KBM-7 (cell line): Measurements from ENCODE around the gene NSMCE1.
A peak's percentile ranks its signal among the peaks of the same experiment; 100 is the strongest.
"Not testable (repeated sequence)": the region's sequence is repeated elsewhere in the genome, so short reads cannot be mapped to it uniquely, and the experiment has no call there.

Source experiments
- DNase-seq: peaks from one replicate; pipeline ENCODE4 v3.0.0-alpha.2; 2015
- in situ Hi-C: fragments of 300-500 bp; cut with MboI; formaldehyde crosslinking; loops from 2 replicates; pipeline ENCODE4 v1.14.3; 2020; ENCODE audit warnings: low sequenced_read_pairs, low pct_unique_long_range_greater_than_20kb, mixed read lengths

NSMCE1 gene

DNA sequence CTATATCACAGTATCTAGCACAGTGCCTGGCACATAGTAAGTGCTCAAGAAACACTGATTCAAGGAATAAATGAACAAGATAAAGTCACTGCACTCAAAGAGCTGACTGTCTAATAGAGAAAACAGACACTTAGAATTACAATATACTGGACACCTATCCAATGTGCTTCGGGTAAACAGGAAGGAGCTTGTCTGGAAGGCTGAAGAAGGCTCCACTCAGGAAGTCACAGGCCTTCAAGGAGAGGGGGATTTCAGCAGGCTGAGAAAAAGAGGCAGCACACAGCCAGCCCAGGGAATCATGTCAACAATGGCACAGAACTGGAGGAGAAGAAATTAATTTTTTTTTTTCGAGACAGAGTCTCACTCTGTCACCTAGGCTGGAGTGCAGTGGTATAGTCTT is 35.5 kb upstream of the NSMCE1 start:
- in situ Hi-C loops, result no loop called here
- DNase-seq, result no peak

DNA sequence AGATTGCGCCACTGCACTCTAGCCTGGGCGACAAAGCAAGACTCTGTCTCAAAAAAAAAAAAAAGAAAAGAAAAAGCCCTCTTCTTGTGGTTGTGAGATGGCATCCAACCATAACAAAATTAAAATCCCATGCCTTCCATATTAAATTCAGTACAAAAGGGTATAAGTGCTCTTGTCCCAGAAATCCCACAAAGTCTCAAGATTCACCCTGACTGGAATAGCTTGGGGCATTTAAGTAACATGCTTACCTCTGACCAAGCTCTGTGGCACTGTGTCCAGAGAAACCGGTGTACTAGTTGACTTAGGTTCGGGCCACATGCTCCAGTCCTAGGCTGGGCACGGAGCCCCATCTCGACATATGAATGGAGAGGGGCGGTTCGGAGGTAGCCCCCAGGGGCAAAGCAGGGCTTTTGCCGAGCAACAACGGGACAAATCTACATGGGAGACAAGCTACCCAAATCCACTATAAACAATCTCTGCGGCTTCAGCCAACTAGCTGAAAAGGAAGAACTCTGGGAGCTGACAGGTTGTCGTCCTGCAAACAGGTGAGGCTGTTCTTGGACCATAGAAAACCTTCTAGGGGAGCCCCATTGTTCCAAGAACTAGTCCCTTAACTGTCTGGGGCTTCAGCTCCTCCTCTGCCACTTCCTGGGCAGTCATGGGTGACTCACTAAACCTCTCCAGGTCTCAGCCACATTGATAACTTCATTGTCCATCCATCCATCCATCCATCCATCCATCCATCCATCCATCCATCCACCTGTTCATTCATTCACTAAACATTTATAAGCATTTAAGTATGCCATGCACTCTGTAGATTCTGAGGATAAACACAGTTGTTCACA is 34.9 kb upstream of the NSMCE1 start:
- in situ Hi-C loops, result no loop called here
- DNase-seq, result no peak

DNA sequence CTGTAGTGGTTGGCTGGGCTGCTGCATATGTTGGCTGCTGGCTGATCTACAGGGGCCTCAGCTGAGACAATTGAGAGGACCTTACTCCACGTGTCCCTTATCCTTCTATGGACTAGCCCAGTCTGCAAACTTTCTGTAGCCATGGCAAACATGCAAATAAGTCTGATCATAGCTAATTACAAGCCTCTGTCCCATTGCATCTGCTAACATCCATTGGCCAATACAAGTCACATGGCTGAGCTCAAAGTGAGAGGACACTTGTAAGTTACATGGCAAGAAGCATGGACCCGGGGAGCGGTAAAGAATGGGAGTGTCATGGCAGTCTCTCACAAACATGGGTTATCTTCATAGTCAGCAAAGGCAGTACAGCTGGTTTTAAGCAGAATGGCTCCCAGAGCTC is 33.6 kb upstream of the NSMCE1 start:
- in situ Hi-C loops, result no loop called here
- DNase-seq, result no peak

DNA sequence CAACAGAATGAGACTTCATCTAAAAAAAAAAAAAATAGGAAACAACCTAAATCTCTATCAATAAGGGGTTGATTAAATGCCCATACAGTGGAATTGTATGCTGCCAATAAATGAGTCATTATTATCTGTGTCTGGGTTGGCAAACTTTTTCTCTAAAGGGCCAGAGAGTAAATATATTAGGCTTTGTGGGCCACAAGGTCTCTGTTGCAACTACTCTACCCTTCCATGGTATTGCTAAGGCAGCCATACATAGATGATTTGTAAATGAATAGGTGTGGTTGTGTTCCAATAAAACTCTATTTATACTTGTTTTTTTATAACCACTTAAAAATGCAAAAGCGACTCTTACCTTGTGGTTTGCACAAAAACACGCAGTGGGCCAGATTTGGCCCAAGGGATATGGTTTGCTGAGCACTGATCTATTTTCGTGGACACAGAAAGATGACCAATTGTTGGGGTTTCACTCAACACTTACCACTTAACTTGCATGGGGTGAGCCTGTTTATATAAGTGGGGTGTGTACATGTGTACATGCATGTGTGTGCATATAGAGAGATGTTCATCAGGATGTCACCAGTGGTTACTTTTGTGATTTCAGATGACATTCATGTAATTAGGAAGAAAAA is 32.8 kb upstream of the NSMCE1 start:
- DNase-seq, result no peak

DNA sequence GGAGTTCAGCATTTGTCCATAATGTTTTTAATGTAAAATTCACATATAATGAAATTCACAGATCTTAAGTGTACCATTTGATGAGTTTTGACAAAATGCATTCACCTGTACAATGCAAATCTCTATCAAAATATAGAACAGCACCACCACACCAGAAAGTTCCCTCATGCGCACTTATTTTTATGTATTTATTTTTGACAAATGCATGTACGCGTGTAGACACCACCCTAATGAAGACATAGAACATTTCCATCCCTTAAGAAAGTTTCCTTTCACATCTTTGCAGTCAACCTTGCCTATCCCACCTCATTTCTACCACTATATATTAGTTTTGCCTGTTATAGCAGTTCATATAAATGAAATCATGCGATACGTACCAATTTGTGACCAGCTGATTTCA is 29.6 kb upstream of the NSMCE1 start:
- DNase-seq, result no peak
- in situ Hi-C loops, result no loop called here

More for the DNA sequence above, 32.8 kb upstream of the NSMCE1 start:
- in situ Hi-C loops, result no loop called here

DNA sequence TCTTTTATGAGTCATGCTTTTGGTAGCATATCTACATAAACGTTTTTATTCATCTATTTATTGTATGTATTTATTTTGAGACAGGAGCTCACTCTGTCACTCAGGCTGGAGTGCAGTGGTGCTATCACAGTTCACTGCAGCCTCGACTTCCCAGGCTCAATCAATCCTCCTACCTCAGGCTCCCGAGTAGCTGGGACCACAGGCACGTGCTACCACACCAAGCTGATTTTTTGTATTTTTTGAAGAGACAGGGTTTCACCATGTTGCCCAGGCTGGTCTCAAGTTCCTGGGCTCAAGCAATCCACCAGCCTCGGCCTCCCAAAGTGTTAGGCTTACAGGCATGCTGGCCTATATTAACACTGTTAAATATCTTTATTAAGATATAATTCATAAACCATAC is 24.8 kb upstream of the NSMCE1 start:
- DNase-seq, result no peak
- in situ Hi-C loops, result no loop called here

DNA sequence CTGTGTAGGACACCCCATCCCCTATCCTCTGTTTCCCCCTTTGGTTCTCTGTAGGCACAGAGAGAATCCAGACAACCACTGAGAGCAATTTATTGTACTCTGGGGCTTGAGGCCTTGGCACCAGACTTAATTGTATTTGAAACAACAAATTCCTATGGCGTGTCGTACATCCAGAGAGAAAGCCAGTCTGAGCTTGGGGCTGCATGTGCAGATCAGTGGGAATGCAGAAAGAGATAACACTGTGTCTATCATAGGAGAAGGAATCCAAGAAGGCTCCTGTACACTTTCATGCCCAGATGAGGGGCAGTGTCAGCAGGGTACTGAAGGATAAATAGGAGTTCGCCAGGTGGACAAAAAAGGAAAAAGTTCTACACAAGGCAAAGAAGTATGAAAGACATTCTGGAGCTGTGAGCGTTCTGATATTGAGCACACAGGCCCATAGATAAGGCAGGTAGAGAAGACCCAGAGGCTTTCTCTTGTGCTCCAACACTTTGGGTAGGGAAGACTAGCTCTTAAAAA is 23.2 kb upstream of the NSMCE1 start:
- in situ Hi-C loops, result no loop called here
- no peak for DNase-seq

DNA sequence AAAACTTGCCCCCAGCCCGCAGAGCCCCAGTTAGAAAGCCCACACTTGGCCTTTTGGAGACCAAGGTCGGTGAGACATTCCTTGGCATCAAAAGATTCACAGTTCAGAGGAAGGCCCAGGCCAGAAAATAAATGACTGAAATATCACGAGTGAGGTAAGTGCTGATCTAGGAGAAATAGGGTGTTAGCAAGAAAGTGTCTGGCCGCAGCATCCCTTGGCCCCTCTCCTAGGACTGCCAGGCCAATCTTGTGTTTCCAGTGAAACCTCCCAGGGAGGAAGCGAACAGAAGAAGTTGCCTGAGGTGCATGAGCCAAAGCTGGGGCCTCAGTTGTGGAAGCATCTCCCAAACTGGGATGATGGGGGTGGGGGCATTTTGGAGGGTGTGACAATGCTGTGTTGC is 22.5 kb upstream of the NSMCE1 start:
- DNase-seq, result no peak
- in situ Hi-C loops, result no loop called here

DNA sequence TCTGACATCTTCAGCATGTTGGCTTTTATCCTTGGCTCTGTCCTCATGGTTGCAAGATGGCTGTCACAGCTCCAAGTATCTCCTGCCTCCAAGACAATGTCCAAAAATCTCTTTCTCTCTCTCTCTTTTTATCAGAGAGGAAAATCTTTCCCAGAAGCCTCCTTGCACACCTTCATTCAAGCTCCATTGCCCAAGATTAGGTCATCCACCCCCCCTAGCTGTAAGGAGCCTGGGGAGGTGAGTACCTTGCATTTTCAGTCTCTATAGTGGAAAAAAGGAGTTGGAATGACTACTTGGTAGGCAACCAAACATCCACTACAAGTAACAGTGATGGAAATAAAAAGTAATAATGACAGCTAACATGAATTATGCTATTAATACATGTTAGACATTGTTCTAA is 22.0 kb upstream of the NSMCE1 start:
- no peak for DNase-seq
- in situ Hi-C loops, result no loop called here

DNA sequence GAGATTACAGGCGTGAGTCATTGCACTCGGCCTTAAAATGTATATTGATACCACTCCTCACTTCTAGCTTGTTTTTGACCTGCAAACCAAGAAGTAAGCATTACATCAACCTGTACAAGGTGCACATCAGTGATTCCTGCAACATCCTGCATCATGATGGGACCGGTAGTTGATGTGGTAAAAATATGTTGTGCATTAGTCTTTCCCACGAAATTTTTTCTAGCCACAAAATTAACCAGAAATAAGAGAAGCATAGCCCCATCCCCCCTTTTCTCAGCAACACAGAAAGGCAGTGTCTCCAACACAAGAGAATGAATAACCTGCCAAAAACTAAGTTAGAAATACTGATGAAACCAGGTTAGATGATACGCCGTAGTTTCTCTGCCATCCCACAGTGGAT is 21.1 kb upstream of the NSMCE1 start:
- no peak for DNase-seq
- in situ Hi-C loops, result no loop called here

DNA sequence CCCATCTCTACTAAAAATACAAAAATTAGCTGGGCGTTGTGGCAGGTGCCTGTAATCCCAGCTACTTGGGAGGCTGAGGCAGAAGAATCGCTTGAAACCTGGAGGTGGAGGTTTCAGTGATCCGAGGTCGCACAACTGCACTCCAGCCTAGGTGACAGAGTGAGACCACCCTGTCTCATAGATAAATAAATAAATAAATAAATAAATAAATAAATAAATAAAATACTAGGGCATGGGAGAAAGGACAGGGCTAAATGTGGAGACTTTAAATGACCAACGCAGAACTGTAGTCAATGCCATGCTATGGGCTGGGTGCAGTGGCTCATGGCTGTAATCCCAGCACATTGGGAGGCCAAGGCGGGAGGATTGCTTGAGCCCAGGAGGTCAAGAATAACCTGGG is 19.7 kb upstream of the NSMCE1 start:
- in situ Hi-C loops, result not testable (repeated sequence)

DNA sequence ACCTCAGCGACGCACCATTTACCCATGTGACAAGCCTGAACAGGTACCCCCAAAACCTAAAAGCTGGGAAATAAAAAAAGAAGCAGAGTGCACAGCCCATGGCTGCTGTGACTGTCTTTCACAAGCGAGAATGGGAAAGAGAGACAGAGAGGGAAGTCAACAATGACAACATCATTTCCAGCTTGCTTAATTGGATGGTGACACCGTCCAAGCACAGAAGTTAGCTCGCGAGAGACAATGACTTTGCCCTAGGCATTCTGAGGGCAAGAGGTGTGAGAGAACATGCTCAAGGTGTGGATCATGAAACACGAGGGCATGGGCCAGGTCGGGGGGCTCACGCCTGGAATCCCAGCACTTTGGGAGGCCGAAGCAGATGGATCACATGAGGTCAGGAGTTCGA is 19.3 kb upstream of the NSMCE1 start:
- in situ Hi-C loops, result no loop called here
- no peak for DNase-seq

More for the DNA sequence above, 19.7 kb upstream of the NSMCE1 start:
- DNase-seq, result not testable (repeated sequence)

DNA sequence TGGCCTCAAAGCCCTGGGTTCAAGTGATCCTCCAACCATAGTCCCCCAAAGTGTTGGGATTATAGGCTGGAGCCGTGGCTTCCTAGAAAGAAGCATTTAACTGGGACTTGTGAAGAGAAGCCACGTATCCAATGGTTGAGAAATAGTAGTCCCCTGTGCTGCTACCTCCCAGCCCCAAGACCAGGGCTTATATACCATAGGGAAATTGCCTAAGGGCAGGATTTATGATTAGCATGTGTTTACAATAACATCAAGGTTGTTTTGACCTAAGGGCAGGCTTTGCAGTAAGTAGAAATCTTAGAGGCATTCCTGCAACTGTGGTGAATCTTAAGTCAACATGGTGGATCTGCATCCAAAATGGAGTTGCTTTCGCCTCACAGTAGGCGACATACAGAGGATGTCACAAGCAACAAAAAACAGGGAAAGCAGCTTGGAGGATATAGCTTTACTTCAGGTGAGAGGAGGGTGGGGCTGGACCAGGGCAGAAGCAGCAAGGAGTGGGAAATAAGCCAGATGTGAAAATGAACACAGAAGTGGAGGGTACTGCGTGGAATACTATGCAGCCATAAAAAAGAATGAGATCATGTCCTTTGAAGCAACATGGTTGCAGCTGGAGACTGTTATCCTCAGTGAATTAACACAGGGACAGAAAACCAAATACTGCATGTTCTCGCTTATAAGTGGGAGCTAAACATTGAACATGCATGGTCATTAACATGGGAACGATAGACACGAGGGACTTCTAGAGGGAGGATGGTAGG is 18.7 kb upstream of the NSMCE1 start:
- DNase-seq, result no peak
- in situ Hi-C loops, result no loop called here

DNA sequence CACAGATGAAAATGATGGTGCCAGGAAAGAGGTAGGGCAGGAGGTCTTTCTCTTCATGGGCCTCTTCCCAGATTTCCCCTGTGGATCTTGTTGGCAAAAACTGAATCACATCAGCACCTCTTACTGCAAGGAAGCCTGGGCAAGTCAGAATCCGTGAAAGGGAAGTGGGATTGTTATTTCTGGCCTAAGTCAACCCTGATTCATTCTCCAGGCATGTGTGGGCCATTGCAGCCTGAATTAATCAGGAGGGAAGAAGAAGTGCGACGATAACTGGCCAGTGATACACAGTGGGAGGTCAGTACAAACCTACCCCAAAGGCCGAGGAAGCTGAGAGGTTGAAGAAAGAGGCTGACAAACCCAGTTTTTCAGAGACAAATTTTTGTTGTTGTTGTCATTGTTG is 17.9 kb upstream of the NSMCE1 start:
- peak; percentile 29 for DNase-seq
- in situ Hi-C loops, result no loop called here

DNA sequence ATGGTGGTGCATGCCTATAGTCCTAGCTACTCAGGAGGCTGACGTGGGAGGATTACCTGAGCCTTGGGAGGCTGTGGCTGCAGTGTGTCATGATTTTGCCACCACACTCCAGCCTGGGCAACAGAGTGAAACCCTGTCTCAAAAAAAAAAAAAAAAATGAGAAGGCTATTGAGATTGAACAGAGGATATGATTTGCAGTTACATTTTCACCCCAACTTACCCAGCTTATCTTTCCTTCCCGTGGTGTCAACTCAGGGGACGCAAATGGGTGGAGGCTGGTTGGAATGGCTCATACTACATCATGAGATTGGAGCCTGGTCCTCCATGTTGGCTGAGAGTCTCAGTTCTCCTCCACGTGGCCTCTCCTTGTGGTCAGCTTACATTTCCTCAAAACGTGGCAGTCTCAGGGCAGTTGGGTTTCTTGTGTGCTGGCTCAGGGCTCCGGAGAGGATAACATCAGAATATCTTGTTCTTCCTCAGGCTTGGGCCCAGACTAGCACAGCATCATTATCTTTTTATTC is 17.2 kb upstream of the NSMCE1 start:
- in situ Hi-C loops, result no loop called here
- peak; percentile 38 for DNase-seq

DNA sequence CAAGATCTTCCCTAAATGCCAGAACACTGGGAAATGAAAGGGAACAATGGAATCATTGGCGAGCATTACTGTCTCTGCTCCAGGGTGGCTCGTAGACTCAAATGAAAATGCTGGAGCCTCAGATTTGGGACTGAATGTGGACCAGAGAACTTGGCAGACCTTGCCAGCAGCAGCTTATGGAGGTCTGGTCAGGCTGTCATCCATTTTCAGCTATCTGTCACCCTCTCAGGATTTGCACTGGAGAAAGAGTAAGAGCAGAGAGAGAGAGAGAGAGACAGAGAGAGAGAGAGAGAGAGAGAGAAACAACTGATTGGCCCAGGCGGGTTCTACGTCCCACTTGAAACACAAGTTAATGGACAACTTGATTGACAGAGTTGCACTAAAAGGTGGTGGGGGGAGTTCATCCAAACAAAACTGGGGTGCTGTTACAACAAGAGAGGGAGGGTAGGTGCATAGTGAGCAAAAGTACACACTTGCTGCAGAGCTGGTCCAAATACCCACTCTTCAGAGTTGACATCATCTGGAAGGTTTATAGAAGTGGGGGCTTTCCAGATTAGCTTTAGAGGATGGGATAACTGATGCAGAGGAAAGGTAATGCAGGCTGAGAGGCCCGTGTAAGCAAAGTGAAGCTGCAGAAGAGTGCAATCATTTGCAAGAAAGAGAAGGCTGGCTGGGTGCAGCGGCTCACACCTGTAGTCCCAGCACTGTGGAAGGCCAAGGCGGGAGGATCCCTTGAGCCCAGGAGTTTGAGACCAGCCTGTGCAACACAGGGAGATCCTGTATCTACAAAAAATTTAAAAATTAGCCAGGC is 16.5 kb upstream of the NSMCE1 start:
- DNase-seq, result no peak
- in situ Hi-C loops, result no loop called here

DNA sequence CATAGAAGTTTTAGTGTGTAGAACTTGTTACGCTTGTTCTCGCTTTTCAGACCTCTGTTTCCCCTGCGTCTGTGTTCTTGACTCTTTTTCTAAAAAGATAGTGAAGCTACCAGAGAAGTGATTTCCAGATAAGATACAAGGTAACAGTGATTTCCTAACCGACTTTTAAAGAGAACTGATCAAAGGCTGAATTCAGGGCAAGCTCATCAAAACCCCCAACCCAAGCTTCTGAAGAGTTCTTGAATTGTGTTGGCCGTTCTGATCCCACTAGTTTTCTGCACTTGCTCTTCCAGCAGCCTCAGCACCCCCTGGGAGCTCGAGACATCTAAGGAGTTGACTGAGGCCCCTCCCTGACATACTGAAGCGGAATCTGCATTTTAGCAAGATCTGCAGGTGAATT is 12.7 kb upstream of the NSMCE1 start:
- in situ Hi-C loops, result no loop called here
- DNase-seq, result no peak

DNA sequence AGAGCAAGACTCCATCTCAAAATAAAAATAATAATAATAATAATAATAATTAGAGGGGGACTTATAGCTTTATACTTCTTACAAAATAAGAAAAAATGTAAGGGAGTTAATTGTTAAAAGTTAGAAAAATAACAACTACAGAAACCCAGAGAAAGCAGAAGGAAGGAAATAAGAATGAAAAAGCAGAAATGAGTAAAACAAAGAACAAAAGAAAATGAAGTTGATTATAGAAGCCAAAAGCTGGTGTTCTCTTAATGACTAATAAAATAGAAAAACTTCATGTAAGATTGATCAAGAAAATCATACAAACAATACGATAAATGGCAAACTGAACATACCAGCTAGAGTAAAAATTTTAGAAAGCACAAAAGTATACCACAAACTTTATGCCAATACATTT is 6.8 kb upstream of the NSMCE1 start:
- in situ Hi-C loops, result no loop called here
- no peak for DNase-seq

DNA sequence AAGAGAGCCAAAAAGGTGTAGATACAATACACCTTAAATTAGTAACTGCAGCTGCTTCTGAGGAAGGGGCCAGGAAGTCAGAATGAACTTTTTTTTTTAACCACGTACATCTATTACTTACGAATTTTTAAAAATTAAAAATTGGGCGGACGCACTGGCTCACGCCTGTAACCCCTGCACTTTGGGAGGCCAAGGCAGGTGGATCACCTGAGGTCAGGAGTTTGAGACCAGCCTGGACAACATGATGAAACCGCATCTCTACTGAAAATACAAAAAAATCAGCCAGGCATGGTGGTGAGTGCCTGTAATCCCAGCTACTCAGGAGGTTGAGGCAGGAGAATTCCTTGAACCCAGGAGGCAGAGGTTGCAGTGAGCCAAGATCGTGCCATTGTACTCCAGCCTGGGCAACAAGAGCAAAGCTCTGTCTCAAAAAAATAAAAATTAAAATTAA is 5.9 kb upstream of the NSMCE1 start:
- DNase-seq, in situ Hi-C loops: not testable (repeated sequence)
